ENCODE data around the gene MTCL3.
A peak's percentile ranks its signal among the peaks of the same experiment; 100 is the strongest.

The MTCL3 gene

DNA sequence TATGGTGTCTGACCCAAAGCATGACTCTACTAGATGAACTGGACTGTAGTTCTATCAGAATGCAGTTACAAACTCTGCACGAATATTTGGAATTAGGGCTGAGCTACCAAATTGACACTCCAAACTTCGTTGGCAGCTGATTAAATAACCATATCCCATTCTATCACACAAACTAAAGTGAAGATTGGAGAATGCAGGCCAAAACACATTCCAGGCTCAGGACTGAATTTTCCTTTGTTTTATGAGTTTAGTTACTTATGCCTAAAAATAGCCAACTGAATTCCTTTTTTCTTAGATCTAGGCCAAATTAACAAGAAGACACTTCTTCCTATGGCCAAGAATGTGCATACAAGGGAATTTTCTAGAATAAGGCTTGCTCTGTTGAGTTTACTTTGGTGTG lies 50.2 kb downstream of the MTCL3 start:
- intact Hi-C loops (cut with DNase I; ENCODE audit: low total_unique reads) = loop anchor here (5.0 kb wide), 2 partner anchors 48 to 68 kb away; partner anchors contain the start of gene MTCL3
- H3K4me3 ChIP-seq = no peak overlapping the region

DNA sequence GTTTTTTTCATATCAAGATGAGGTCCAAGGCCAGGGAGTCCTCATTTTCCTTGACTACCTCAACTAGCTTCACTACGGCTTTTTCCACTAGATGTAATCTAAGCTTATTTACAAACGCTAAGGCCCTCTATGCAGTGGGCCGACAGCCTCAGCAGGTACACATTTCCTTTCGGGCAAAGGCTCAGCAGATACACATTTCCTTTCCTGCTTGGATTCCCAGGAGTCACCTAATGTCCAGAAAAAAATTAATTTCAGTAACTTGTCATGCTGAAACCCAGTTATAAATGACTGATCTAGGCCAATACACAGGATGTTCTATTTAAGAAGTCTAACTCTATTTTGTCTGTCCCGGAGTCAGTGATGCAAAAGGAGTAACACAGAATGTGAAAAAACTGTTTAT lies 52.7 kb downstream of the MTCL3 start:
- TF ChIP-seq, protein P1, sequence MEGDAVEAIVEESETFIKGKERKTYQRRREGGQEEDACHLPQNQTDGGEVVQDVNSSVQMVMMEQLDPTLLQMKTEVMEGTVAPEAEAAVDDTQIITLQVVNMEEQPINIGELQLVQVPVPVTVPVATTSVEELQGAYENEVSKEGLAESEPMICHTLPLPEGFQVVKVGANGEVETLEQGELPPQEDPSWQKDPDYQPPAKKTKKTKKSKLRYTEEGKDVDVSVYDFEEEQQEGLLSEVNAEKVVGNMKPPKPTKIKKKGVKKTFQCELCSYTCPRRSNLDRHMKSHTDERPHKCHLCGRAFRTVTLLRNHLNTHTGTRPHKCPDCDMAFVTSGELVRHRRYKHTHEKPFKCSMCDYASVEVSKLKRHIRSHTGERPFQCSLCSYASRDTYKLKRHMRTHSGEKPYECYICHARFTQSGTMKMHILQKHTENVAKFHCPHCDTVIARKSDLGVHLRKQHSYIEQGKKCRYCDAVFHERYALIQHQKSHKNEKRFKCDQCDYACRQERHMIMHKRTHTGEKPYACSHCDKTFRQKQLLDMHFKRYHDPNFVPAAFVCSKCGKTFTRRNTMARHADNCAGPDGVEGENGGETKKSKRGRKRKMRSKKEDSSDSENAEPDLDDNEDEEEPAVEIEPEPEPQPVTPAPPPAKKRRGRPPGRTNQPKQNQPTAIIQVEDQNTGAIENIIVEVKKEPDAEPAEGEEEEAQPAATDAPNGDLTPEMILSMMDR (IDR thresholded peaks at IDR 0.05) = no peak
- H3K36me3 ChIP-seq = no peaks in the 10 kb centered on the region
- no peak overlapping the region for H3K4me3 ChIP-seq
- peaks cover 0 to 34% (median 18%) of the 10 kb centered on the region in 4 donors for H3K4me1 ChIP-seq
- H3K27me3 ChIP-seq = no peaks in the 10 kb centered on the region
- no peak for DNase-seq
- H3K9me3 ChIP-seq = no peaks in the 10 kb centered on the region
- intact Hi-C loops (cut with DNase I; ENCODE audit: low total_unique reads) = loop anchor here (5.0 kb wide), 2 partner anchors 51 to 71 kb away; partner anchors contain the start of gene MTCL3
- H3K27ac ChIP-seq = no peak overlapping the region

More for the DNA sequence above, 50.2 kb downstream of the MTCL3 start:
- Histone ChIP-seq H3K27me3 (no peaks in the 10 kb centered on the region), H3K36me3 (no peaks in the 10 kb centered on the region), H3K4me1 (peaks cover 0 to 18% (median 11%) of the 10 kb centered on the region in 4 donors), H3K9me3 (no peaks in the 10 kb centered on the region), H3K27ac (no peak overlapping the region)
- TF ChIP-seq, protein P1 (IDR thresholded peaks at IDR 0.05) = no peak
- no peak for DNase-seq

DNA sequence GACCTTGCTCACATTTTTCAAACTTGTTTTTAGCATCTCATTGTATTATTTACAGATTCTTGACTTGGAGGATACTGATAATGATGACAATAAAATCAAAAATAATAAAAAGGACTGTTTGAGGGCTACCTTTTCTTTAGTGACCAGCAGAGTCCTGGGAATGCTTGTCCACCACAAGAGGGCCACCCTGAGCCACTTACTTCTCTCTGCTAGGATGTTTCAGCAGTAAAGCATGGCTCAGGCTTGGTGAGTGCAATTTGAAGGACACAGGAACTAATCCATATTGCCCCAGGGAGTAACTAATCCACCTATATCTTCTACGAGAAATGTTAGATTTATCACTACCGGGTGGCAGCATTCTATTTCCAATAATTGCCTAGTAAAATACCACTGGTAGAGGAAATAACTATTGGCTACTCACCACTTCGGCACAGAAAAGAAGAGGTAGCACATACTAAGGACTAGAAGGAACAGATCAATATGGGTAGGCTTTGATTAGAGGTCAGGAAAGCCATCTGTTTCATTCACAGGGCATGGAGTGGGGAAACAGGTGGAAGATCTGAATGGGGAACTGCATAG lies 54.2 kb downstream of the MTCL3 start:
- Histone ChIP-seq H3K36me3 (no peaks in the 10 kb centered on the region), H3K4me3 (no peak overlapping the region), H3K9me3 (no peaks in the 10 kb centered on the region), H3K27me3 (no peaks in the 10 kb centered on the region), H3K4me1 (peaks cover 0 to 35% (median 18%) of the 10 kb centered on the region in 4 donors), H3K27ac (peak overlapping the region; percentile 72 to 75)
- TF ChIP-seq, protein P1 (IDR thresholded peaks at IDR 0.05) = peak; percentile 72 to 79
- intact Hi-C loops (cut with DNase I; ENCODE audit: low total_unique reads) = loop anchor here (5.0 kb wide), 2 partner anchors 52 to 72 kb away; partner anchors contain the start of gene MTCL3
- DNase-seq = peak; percentile 59 to 81

DNA sequence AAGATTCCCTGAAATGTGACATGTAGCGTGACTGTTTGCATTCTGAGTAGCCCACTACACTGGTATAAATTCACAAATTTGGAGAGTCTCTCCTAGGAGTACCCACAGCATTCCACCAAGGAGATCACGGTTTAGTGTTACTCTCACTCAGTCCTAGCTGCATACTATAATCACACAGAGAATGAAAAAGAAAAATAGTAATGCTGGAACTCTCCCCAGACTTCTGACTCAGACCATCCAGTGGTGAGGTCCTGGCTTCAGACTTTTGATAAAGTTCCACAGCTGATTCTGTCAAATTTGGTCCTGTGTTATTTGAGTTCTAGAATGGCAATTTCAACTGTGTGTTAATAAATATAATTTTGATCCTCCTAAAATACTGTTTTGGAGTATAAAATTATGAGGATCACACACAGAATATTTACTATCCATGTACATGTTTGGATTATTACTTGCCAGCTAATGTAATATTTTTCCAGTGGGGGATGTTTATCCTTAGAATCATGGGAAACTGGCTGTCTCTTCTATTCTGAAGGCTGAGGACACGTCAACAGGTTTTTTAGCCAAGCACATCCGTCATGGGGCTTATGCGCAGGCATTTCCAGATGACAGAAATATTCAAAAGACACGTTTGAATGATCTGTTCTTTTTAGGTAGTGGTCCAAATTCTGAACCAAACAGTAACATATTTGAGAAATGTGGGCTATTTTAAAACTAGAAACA lies 54.8 kb downstream of the MTCL3 start:
- intact Hi-C loops (cut with DNase I; ENCODE audit: low total_unique reads) = no loop called here
- peak; percentile 64 to 66 for DNase-seq
- H3K27me3 ChIP-seq = no peaks in the 10 kb centered on the region
- H3K9me3 ChIP-seq = no peaks in the 10 kb centered on the region
- H3K4me3 ChIP-seq = no peak overlapping the region
- H3K4me1 ChIP-seq = peaks cover 0 to 42% (median 21%) of the 10 kb centered on the region in 4 donors
- H3K36me3 ChIP-seq = no peaks in the 10 kb centered on the region
- TF ChIP-seq, protein P1 (IDR thresholded peaks at IDR 0.05) = no peak
- H3K27ac ChIP-seq = peak overlapping the region; percentile 72 to 75

DNA sequence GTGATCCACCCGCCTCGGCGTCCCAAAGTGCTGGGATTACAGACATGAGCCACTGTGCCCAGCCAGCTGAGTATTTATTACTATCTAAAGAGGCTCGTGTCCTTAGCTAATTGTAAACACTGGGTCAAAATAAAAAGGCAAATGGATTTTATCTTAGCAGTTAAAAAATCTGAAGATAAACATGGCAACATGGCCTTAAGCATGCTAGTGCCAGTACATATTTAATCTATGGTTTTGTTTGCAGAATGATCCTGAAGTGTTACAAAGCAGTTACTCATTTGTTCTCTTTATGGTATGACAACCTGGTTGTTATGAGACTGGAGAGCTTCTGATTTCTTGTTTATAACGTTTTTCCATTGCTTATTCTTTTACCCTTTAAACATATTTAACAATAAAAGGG lies 56.1 kb downstream of the MTCL3 start:
- H3K4me1 ChIP-seq = peaks cover 0 to 48% (median 22%) of the 10 kb centered on the region in 4 donors
- intact Hi-C loops (cut with DNase I; ENCODE audit: low total_unique reads) = no loop called here
- H3K36me3 ChIP-seq = no peaks in the 10 kb centered on the region
- no peaks in the 10 kb centered on the region for H3K9me3 ChIP-seq
- DNase-seq = no peak
- H3K27ac ChIP-seq = peak overlapping the region; percentile 72 to 75
- TF ChIP-seq, protein P1 (IDR thresholded peaks at IDR 0.05) = no peak
- H3K27me3 ChIP-seq = no peaks in the 10 kb centered on the region
- H3K4me3 ChIP-seq = no peak overlapping the region
